ENCODE results near the gene CCDC154. TPM values are rescaled to one million over a fixed set of nuclear protein-coding genes. Genes with fewer than 3 reads are reported as not detected.
A peak's percentile ranks its signal among the peaks of the same experiment; 100 is the strongest.

The CCDC154 gene
- total RNA-seq, 2 donors from 2014 or later = 2.6 to 3.6 TPM

- H3K9me3 Mint-ChIP-seq = no peaks in the 10 kb centered on the region
- no peak overlapping the region for H3K27ac Mint-ChIP-seq
- ATAC-seq (no peak), DNase-seq (ENCODE audit: low spot score in 2 of 2) (no peak)
- H3K36me3 Mint-ChIP-seq = no peaks in the 10 kb centered on the region
Measured at GRCh38 chr16:1433263-1433560, 11.1 kb downstream of the CCDC154 start.

DNA sequence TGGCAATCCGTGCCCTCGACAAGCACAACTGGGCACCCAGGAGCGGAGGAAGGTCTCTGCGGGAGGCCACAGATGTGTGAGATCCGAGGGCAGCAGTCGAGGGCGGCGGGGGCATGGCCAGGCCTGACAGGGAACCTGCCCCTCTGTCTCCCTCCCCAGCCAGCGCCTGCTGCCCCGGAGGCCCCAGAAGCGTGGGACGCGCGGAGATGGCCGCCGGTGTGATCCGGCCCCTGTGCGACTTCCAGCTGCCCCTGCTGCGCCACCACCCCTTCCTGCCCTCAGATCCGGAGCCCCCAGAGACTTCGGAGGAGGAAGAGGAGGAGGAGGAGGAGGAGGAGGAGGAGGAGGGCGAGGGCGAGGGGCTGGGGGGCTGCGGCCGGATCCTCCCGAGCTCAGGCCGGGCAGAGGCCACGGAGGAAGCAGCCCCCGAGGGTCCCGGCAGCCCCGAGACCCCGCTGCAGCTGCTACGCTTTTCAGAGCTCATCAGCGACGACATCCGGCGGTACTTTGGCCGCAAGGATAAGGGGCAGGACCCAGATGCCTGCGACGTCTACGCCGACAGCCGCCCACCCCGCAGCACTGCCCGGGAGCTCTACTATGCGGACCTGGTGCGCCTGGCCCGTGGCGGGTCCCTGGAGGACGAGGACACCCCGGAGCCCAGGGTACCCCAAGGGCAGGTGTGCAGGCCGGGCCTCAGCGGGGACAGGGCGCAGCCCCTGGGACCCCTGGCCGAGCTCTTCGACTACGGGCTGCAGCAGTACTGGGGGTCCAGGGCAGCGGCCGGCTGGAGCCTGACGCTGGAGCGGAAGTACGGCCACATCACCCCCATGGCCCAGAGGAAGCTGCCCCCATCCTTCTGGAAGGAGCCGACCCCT is 11.7 kb downstream of the CCDC154 start:
- Mint-ChIP-seq H3K36me3 (no peaks in the 10 kb centered on the region), H3K27ac (no peak overlapping the region), H3K9me3 (no peaks in the 10 kb centered on the region)
- DNase-seq (ENCODE audit: low spot score in 2 of 2) (no peak), ATAC-seq (peak in 1 of 2 donors; percentile 8)

GRCh38 chr16:1431497-1432270 is 12.7 kb downstream of the CCDC154 start:
- Mint-ChIP-seq H3K27ac (no peak overlapping the region), H3K9me3 (no peaks in the 10 kb centered on the region), H3K36me3 (no peaks in the 10 kb centered on the region)
- no peak for DNase-seq (ENCODE audit: low spot score in 2 of 2)
- ATAC-seq = no peak

DNA sequence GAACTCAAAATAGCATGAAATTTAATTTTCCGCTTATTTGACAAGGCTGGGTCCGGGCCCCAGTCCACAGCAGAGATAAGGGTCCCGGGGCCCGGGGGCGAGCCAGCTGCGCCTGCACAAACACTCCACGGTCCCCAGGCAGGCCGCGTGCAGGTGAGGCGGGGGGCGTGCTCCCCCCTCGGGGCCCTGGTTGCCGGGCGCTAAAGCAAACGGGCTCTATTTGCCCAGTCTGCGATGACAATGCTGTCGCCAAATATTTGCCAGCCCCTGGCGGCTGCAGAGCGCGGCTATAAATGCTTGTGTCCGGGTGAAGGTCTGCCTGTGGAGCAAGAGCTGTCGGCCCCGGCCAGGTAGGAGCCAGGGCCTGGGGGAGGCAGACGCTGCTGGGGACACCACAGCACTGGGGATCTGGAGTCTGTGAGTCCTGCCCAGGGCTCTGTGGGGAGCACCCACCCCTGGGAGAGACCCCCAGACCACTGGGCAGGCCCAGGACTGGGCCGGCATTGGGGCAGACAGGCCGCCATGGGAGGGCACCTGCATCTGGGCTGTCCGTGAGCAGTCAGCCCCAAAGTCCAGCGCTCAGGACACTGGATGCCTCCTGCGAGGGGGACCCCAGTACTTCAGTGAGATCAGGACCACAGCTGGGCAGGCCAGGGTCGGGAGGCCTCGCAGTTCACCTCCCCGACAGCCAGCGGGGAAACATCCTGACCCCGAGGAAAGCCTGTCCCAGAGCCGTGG is 13.4 kb downstream of the CCDC154 start, which contains the start of gene PERCC1:
Gene PERCC1, plus strand, starts transcription at position 320 of the 738 bp plus-strand sequence. CDS start 1,516 bp downstream, outside the sequence.
- DNase-seq (ENCODE audit: low spot score in 2 of 2) (no peak), ATAC-seq (no peak)
- peak within 1 kb of the TSS in 1 of 2 donors; percentile 29 for H3K27ac Mint-ChIP-seq

GRCh38 chr16:1430214-1430758 is 14.1 kb downstream of the CCDC154 start:
- no peaks in the 10 kb centered on the region for H3K36me3 Mint-ChIP-seq
- peak overlapping the region in 1 of 2 donors; percentile 29 for H3K27ac Mint-ChIP-seq
- no peak for DNase-seq (ENCODE audit: low spot score in 2 of 2)
- no peaks in the 10 kb centered on the region for H3K9me3 Mint-ChIP-seq
- ATAC-seq = no peak

More for the DNA sequence above, 13.4 kb downstream of the CCDC154 start, which contains the start of gene PERCC1:
- Mint-ChIP-seq H3K9me3 (no peaks in the 10 kb centered on the region), H3K36me3 (no peaks in the 10 kb centered on the region)

- Mint-ChIP-seq H3K36me3 (no peaks in the 10 kb centered on the region), H3K9me3 (no peaks in the 10 kb centered on the region), H3K27ac (peak overlapping the region in 1 of 2 donors; percentile 29)
- ATAC-seq (no peak), DNase-seq (ENCODE audit: low spot score in 2 of 2) (no peak)
Measured at GRCh38 chr16:1429631-1430030, 14.7 kb downstream of the CCDC154 start.

GRCh38 chr16:1429012-1429411 is 15.3 kb downstream of the CCDC154 start:
- no peak for DNase-seq (ENCODE audit: low spot score in 2 of 2)
- ATAC-seq = no peak
- H3K9me3 Mint-ChIP-seq = no peaks in the 10 kb centered on the region
- no peaks in the 10 kb centered on the region for H3K36me3 Mint-ChIP-seq
- H3K27ac Mint-ChIP-seq = peak overlapping the region in 1 of 2 donors; percentile 29

DNA sequence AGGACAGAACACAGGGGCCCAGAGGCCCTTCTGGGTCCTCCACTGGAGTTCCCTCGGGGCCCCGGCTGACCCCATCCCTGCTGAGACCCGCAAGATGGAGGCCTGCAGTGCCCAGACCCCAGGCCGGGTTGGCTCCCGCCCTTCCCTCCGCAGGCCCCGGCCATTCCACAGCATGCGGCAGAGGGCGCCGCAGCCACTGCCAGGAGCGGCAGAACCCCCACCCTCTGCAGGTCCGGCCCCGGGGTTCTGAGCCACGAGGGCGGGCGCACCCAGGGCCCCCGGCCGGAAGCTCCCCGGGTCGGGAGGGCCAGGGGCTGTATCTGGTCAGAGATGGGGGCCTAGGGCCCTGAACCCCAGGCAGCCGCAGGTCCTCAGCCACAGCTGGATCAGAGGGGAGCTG is 15.8 kb downstream of the CCDC154 start:
- H3K27ac Mint-ChIP-seq = no peak overlapping the region
- peak; percentile 62 to 88 for ATAC-seq
- DNase-seq (ENCODE audit: low spot score in 2 of 2) = peak in 1 of 2 donors; percentile 68
- H3K36me3 Mint-ChIP-seq = no peaks in the 10 kb centered on the region
- H3K9me3 Mint-ChIP-seq = no peaks in the 10 kb centered on the region

GRCh38 chr16:1427473-1428461 is 16.6 kb downstream of the CCDC154 start:
- peak in 1 of 2 donors; percentile 3 for ATAC-seq
- Mint-ChIP-seq H3K9me3 (no peaks in the 10 kb centered on the region), H3K36me3 (no peaks in the 10 kb centered on the region), H3K27ac (no peak overlapping the region)
- DNase-seq (ENCODE audit: low spot score in 2 of 2) = no peak

- no peak for ATAC-seq
Measured at GRCh38 chr16:1426734-1427471, 17.5 kb downstream of the CCDC154 start.

GRCh38 chr16:1425616-1426370 is 18.6 kb downstream of the CCDC154 start:
- peak overlapping the region in 1 of 2 donors; percentile 57 for H3K27ac Mint-ChIP-seq
- no peak for ATAC-seq
- H3K9me3 Mint-ChIP-seq = no peaks in the 10 kb centered on the region
- DNase-seq (ENCODE audit: low spot score in 2 of 2) = no peak
- H3K36me3 Mint-ChIP-seq = no peaks in the 10 kb centered on the region

More at GRCh38 chr16:1426734-1427471, 17.5 kb downstream of the CCDC154 start:
- peak overlapping the region; percentile 65 to 77 for H3K27ac Mint-ChIP-seq
- no peaks in the 10 kb centered on the region for H3K9me3 Mint-ChIP-seq
- DNase-seq (ENCODE audit: low spot score in 2 of 2) = no peak
- no peaks in the 10 kb centered on the region for H3K36me3 Mint-ChIP-seq

DNA sequence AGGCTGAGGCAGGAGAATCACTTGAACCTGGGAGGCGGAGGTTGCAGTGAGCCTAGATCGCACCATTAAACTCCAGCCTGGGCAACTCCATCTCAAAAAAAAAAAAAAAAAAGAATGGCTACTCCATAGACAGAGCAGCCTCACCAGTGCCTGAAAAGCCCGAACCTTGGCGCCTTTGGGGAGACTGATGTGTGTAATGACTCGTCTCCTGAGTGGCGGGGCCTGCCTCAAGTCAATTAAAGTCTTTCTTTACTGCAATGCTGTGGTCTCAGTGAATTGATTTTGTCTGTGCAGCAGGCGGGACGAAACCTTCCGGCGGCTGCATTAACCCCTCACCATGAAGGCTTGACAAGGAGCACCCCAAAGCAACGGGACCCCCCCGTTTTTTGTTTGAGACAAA is 20.3 kb downstream of the CCDC154 start:
- no peaks in the 10 kb centered on the region for H3K9me3 Mint-ChIP-seq
- no peaks in the 10 kb centered on the region for H3K36me3 Mint-ChIP-seq
- no peak for DNase-seq (ENCODE audit: low spot score in 2 of 2)
- peak overlapping the region in 1 of 2 donors; percentile 99 for H3K27ac Mint-ChIP-seq
- no peak for ATAC-seq

- peak overlapping the region; percentile 95 to 99 for H3K27ac Mint-ChIP-seq
- ATAC-seq (no peak), DNase-seq (ENCODE audit: low spot score in 2 of 2) (no peak)
- H3K9me3 Mint-ChIP-seq = no peaks in the 10 kb centered on the region
- no peaks in the 10 kb centered on the region for H3K36me3 Mint-ChIP-seq
Measured at GRCh38 chr16:1422076-1422475, 22.3 kb downstream of the CCDC154 start.

DNA sequence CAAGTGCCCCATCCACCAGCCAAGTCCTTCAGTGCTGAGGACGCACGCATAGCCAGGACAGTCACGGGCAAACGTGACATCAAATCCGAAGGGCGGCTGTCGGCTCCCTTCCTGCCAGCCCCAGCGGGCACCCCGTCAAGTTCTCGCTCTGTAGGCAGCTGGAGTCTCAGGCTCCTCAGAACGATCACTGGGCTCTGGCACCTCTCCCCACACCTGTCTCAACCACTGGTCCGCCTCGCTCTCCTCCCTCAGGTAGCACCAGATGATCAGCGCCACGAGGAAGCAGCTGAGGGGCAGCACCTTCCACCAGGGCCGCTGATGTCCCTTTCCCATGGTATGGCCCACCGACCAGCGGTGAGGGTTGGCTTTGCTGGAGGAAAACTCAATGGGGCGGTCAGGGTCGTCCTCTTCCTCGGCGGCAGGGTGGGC is 24.2 kb downstream of the CCDC154 start:
- DNase-seq (ENCODE audit: low spot score in 2 of 2) (no peak), ATAC-seq (no peak)
- H3K9me3 Mint-ChIP-seq = no peaks in the 10 kb centered on the region
- H3K36me3 Mint-ChIP-seq = no peaks in the 10 kb centered on the region
- peak overlapping the region; percentile 77 to 99 for H3K27ac Mint-ChIP-seq

All from activated naive CD4-positive, alpha-beta T cell treated with anti-CD3 and anti-CD28 coated beads, Interleukin-2, amount 50 U/mL, for 72 hours (primary cell).